HEK293 (cell line): ENCODE results near the gene NOS1AP.
"Not testable (repeated sequence)": the region's sequence is repeated elsewhere in the genome, so short reads cannot be mapped to it uniquely, and the experiment has no call there.

Experiments used
- CTCF ChIA-PET: fragments of 350-600 bp; formaldehyde crosslinking; extraction: SDS; loops from one replicate; lab custom pipeline; 2021; ENCODE audit warnings: antibody characterized with exemption; lab: Yijun Ruan, JAX
- POLR2A ChIA-PET: fragments of 300-600 bp; formaldehyde crosslinking; extraction: SDS; loops from one replicate; lab custom pipeline; 2020; ENCODE audit warnings: antibody characterized with exemption, inconsistent platforms; lab: Yijun Ruan, JAX
- H3K27ac ChIP-seq: fragments of 200-500 bp; sonication (Bioruptor generic); 2 replicates; pipeline ENCODE4 v1.5.1; 2014; ENCODE audit warnings: low read depth, low read length, control low read depth, inconsistent platforms; ENCODE audit errors: extremely low read depth
- H3K36me3 ChIP-seq, 2 experiments: fragments of 200-500 bp in 1 of 2; sonication (Bioruptor generic) in 1 of 2; 1 replicate in 1 of 2; 2 replicates in 1 of 2; pipeline ENCODE4 v1.5.1; 2014 to 2017; ENCODE audit warnings: inconsistent platforms in 2 of 2, low read length in 2 of 2; ENCODE audit not compliant: control insufficient read depth in 2 of 2, insufficient read depth in 1 of 2
- H3K4me1 ChIP-seq: fragments of 200-500 bp; sonication (Bioruptor generic); 2 replicates; pipeline ENCODE4 v1.5.1; 2014; ENCODE audit warnings: mild to moderate bottlenecking, low read length, inconsistent platforms; ENCODE audit not compliant: control insufficient read depth, insufficient read depth
- H3K4me3 ChIP-seq: 2 replicates; pipeline ENCODE4 v1.5.1; 2011; ENCODE audit warnings: low read depth, mild to moderate bottlenecking, control low read depth, low read length, moderate library complexity
- H3K9me3 ChIP-seq: fragments of 200-500 bp; sonication (Bioruptor generic); 2 replicates; pipeline ENCODE4 v1.5.1; 2014; ENCODE audit warnings: low read depth, low read length, inconsistent platforms; ENCODE audit not compliant: control insufficient read depth, insufficient read depth
- CTCF ChIP-seq: fragments of 450-650 bp; formaldehyde crosslinking; IDR thresholded peaks from 2 replicates; pipeline ENCODE4 v1.5.1; 2016; ENCODE audit warnings: missing biosample characterization, missing genetic modification characterization
- EGR2 ChIP-seq: fragments of 450-650 bp; formaldehyde crosslinking; IDR thresholded peaks from 2 replicates; pipeline ENCODE4 v1.5.1; 2016; ENCODE audit warnings: low read depth, missing biosample characterization, missing genetic modification characterization
- GLI4 ChIP-seq: fragments of 450-650 bp; formaldehyde crosslinking; IDR thresholded peaks from 2 replicates; pipeline ENCODE4 v1.5.1; 2016; ENCODE audit warnings: missing biosample characterization, missing genetic modification characterization
- OSR2 ChIP-seq: fragments of 450-650 bp; formaldehyde crosslinking; IDR thresholded peaks from 2 replicates; pipeline ENCODE4 v1.5.1; 2016; ENCODE audit warnings: missing biosample characterization, missing genetic modification characterization
- SCRT1 ChIP-seq: fragments of 450-650 bp; formaldehyde crosslinking; IDR thresholded peaks from 2 replicates; pipeline ENCODE4 v1.5.1; 2016; ENCODE audit warnings: missing biosample characterization, missing genetic modification characterization, borderline replicate concordance
- SCRT2 ChIP-seq: fragments of 450-650 bp; formaldehyde crosslinking; IDR thresholded peaks from 2 replicates; pipeline ENCODE4 v1.5.1; 2016; ENCODE audit warnings: missing biosample characterization, missing genetic modification characterization
- ZBTB11 ChIP-seq: fragments of 450-650 bp; formaldehyde crosslinking; conservative IDR thresholded peaks from 2 replicates; pipeline ENCODE4 v1.5.1; 2016; ENCODE audit warnings: low read depth, missing biosample characterization, missing genetic modification characterization
- ZBTB17 ChIP-seq: fragments of 450-650 bp; formaldehyde crosslinking; IDR thresholded peaks from 2 replicates; pipeline ENCODE4 v1.5.1; 2016; ENCODE audit warnings: missing biosample characterization, missing genetic modification characterization
- ZBTB48 ChIP-seq: fragments of 450-650 bp; formaldehyde crosslinking; IDR thresholded peaks from 2 replicates; pipeline ENCODE4 v1.5.1; 2016; ENCODE audit warnings: missing biosample characterization, missing genetic modification characterization
- ZFHX2 ChIP-seq: fragments of 450-650 bp; formaldehyde crosslinking; conservative IDR thresholded peaks from 2 replicates; pipeline ENCODE4 v1.5.1; 2016; ENCODE audit warnings: missing biosample characterization, missing genetic modification characterization
- ZNF146 ChIP-seq: fragments of 450-650 bp; formaldehyde crosslinking; IDR thresholded peaks from 2 replicates; pipeline ENCODE4 v1.5.1; 2016; ENCODE audit warnings: missing biosample characterization, missing genetic modification characterization
- ZNF274 ChIP-seq, 2 experiments: fragments of 200-500 bp in 1 of 2; fragments of 450-650 bp in 1 of 2; sonication (Bioruptor generic) in 1 of 2; formaldehyde crosslinking in 1 of 2; IDR thresholded peaks; 2 replicates each; pipeline versions ENCODE4 v1.5.1 to v1.6.1; 2014 to 2016; ENCODE audit warnings: borderline replicate concordance in 1 of 2, inconsistent platforms in 1 of 2, low read length in 1 of 2, missing biosample characterization in 1 of 2, missing genetic modification characterization in 1 of 2
- ZNF280D ChIP-seq: fragments of 450-650 bp; formaldehyde crosslinking; IDR thresholded peaks from 2 replicates; pipeline ENCODE4 v1.5.1; 2016; ENCODE audit warnings: missing biosample characterization, missing genetic modification characterization
- ZNF391 ChIP-seq: fragments of 450-650 bp; formaldehyde crosslinking; IDR thresholded peaks from 2 replicates; pipeline ENCODE4 v1.5.1; 2016; ENCODE audit warnings: low read depth, missing biosample characterization, missing genetic modification characterization, borderline replicate concordance
- ZNF48 ChIP-seq: fragments of 450-650 bp; formaldehyde crosslinking; IDR thresholded peaks from 2 replicates; pipeline ENCODE4 v1.5.1; 2016; ENCODE audit warnings: missing biosample characterization, missing genetic modification characterization
- ZNF580 ChIP-seq: fragments of 450-650 bp; formaldehyde crosslinking; IDR thresholded peaks from 2 replicates; pipeline ENCODE4 v1.5.1; 2016; ENCODE audit warnings: missing biosample characterization, missing genetic modification characterization

The NOS1AP gene

GRCh38 chr1:162172311-162173102, 103.0 kb downstream of the NOS1AP start (continued):
- TF ChIP-seq ZNF280D (tag by site-specific recombination) (no peak), GLI4 (tag by site-specific recombination) (no peak)

- H3K36me3 ChIP-seq, H3K9me3 ChIP-seq, POLR2A ChIA-PET, H3K4me3 ChIP-seq, H3K27ac ChIP-seq: not testable (repeated sequence)
- TF ChIP-seq SCRT1 (tag by site-specific recombination) (peak; percentile 95), SCRT2 (tag by site-specific recombination) (peak; percentile 97)
- peaks cover 19% of the 10 kb centered on the region for H3K4me1 ChIP-seq
- CTCF ChIA-PET: interaction anchor here (0.6 kb wide), 1 partner anchor 118 kb away, joined by 4 read pairs; no protein-coding TSS in a partner anchor
Measured at GRCh38 chr1:162173607-162174006, 104.1 kb downstream of the NOS1AP start.

GRCh38 chr1:162174027-162174426, 104.5 kb downstream of the NOS1AP start:
- peaks cover 16% of the 10 kb centered on the region for H3K4me1 ChIP-seq
- POLR2A ChIA-PET: not testable (repeated sequence)
- TF ChIP-seq ZNF580 (tag by site-specific recombination): peak; percentile 88; the same call in 1 of the 2 replicates
- TF ChIP-seq SCRT2 (tag by site-specific recombination): peak; percentile 1; the same call in 1 of the 2 replicates
- TF ChIP-seq ZNF146 (tag by site-specific recombination): peak; percentile 95
- TF ChIP-seq, all 188 proteins: peak for 3; not testable (repeated sequence) for 185
- not testable (repeated sequence) for H3K4me3 ChIP-seq, H3K9me3 ChIP-seq, H3K27ac ChIP-seq, H3K36me3 ChIP-seq
- CTCF ChIA-PET: interaction anchor here (0.6 kb wide), 1 partner anchor 118 kb away, joined by 4 read pairs; no protein-coding TSS in a partner anchor

GRCh38 chr1:162175379-162176081, 106.0 kb downstream of the NOS1AP start:
- Histone ChIP-seq H3K4me3 (no peak overlapping the region), H3K36me3 (no peaks in the 10 kb centered on the region), H3K4me1 (peaks cover 11% of the 10 kb centered on the region), H3K9me3 (no peaks in the 10 kb centered on the region), H3K27ac (no peak overlapping the region)
- POLR2A ChIA-PET: no interaction called here
- CTCF ChIA-PET: interaction anchor here (0.7 kb wide), 1 partner anchor 111 kb away, joined by 3 read pairs; no protein-coding TSS in a partner anchor
- TF ChIP-seq ZNF391 (no peak), ZFHX2 (tag by site-specific recombination) (0 out of 2 replicates have a peak, but pooled peaks have one; percentile 21), OSR2 (tag by site-specific recombination) (peak; percentile 52; the same call in 1 of the 2 replicates), ZBTB48 (no peak), ZNF274 (IDR thresholded peaks at IDR 0.05; ENCODE audit: low read length) (no peak), ZNF274 (tag by site-specific recombination; IDR thresholded peaks at IDR 0.05; ENCODE audit: borderline replicate concordance) (no peak), ZNF48 (tag by site-specific recombination) (no peak), EGR2 (0 out of 2 replicates have a peak, but pooled peaks have one; percentile 22), ZBTB11 (tag by site-specific recombination) (no peak), ZBTB17 (tag by site-specific recombination) (peak; percentile 90), CTCF (tag by site-specific recombination) (no peak)
